ENCODE results near the gene NPPC.

NPPC gene

DNA sequence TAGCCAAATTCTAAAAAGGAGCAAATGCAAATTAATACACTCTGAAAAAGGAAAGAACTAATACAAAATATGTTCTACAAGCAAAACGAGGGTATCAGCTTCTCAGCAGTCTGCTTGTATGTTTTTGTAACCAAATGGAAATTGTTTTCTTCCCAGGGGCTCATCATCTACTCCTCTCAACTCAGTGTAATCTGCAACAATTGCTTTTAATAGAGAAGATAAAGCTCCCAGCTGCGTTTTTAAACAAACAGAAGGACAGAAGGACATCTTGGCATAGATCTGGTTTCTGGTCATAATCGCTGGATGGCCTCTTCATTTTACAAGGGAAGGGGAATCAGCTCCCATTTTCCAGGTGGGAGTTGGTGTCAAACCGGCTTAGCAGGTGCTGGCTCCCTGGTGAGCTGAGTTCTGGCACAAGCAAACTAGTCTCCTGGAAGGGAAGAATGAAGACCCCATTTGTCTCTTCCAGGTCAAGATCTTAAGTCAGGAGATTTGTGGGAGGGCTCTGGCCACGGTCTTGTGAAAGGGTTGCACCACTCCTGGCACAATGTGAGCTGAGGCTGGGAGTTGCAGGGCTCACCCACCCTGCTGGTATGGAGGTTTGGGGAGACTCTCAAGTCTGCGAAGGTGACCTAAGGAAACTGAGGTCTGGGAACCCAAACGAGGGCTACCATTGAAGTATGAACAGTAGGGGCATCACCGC is 41.6 kb downstream of the NPPC start:
- DNase-seq = peak; percentile 68

DNA sequence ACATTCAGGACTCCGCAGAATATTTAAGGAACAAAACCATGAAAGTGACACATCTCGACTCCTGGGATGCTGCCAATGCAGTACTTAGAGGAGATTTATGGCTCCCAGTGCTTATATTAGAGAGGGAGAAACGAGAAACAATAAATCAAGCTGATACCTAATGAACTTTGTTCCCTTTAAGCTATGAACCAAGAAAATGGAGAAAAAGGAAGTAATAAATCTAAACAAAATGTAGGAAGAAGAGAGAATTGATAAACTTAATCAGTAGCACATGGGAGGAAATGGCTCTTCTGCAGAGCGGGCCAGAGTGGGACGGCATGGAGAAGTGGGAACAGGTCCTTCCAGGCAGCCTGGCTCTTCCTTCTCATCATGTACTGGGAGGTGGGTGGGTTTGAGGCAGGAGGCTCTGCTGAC is 42.7 kb downstream of the NPPC start:
- peak; percentile 82 for DNase-seq

GRCh38 chr2:231882646-231883045 is 43.5 kb downstream of the NPPC start:
- no peak for DNase-seq

DNA sequence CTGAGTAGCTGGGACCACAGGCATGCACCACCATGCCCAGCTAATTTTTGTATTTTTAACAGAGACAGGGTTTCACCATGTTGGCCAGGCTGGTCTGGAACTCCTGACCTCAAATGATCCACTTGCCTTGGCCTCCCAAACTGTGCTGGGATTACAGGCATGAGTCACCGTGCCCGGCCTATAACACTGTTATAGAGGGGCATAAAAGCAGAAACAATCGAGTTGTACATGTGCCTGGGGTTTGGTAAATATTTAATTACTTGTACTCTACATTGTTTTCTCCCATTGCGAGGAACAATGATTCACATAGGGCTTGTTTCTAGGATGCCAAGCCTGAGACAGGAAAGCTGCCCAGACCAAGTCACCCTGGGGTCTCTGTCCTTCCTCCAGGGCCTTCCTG is 45.8 kb downstream of the NPPC start:
- peak; percentile 64 for DNase-seq

DNA sequence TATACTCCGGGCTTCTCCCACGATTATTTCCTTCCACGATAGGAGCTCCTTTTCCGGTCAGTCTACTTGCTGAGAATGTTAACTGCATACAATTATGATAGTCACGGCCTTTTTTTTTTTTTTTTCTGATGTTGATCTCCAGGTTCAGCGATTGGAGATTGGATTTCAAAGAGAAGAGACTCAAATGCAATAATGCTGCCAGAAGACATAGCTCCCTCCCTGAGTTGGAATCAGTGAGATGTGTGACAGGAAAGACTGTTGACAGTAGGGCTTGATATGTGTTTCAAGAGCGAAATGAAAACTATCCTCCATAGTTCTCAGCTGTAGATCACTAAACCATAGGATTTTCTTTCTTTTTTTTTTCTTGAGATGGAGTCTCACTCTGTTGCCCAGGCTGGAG is 47.0 kb downstream of the NPPC start:
- DNase-seq = no peak

GRCh38 chr2:231877533-231878456 is 48.4 kb downstream of the NPPC start:
- peak; percentile 52 for DNase-seq

GRCh38 chr2:231874944-231875343 is 51.3 kb downstream of the NPPC start:
- DNase-seq = no peak
